CD4-positive, alpha-beta memory T cell (primary cell): ENCODE results near the gene ZAR1L. TPM values are rescaled to one million over a fixed set of nuclear protein-coding genes. Genes with fewer than 3 reads are reported as not detected.

ENCODE experiments used
- CTCF ChIA-PET: fragments of 350-600 bp; sonication (Branson Sonifier 250); formaldehyde crosslinking; loops from one replicate; lab custom pipeline; 2021; ENCODE audit warnings: inconsistent platforms; ENCODE audit not compliant: partially characterized antibody; lab: Charles Lee
- POLR2A ChIA-PET: fragments of 350-600 bp; sonication (Branson Sonifier 250); formaldehyde crosslinking; loops from one replicate; lab custom pipeline; 2021; ENCODE audit not compliant: partially characterized antibody; lab: Charles Lee
- DNase-seq, 5 donors: peaks; one replicate each; pipeline versions ENCODE4 v3.0.0 to v3.0.0-alpha.2; 2020 to 2022; ENCODE audit warnings: mixed read lengths in 1 of 5
- H3K27ac ChIP-seq: one replicate; pipeline ENCODE4 v1.7.0; 2013; ENCODE audit warnings: low read depth, low read length
- H3K27me3 ChIP-seq: 2 replicates; pipeline ENCODE4 v1.7.0; 2013; ENCODE audit warnings: mild to moderate bottlenecking, low read length, moderate library complexity; ENCODE audit not compliant: insufficient read depth
- H3K36me3 ChIP-seq: 2 replicates; pipeline ENCODE4 v1.7.0; 2013; ENCODE audit warnings: mild to moderate bottlenecking, low read length, moderate library complexity; ENCODE audit not compliant: insufficient read depth
- H3K4me1 ChIP-seq: 2 replicates; pipeline ENCODE4 v1.7.0; 2013; ENCODE audit warnings: mild to moderate bottlenecking, low read length, moderate library complexity; ENCODE audit not compliant: insufficient read depth
- H3K4me3 ChIP-seq, 2 donors: one replicate each; pipeline ENCODE4 v1.7.0; 2013; ENCODE audit warnings: low read length in 2 of 2, mild to moderate bottlenecking in 1 of 2
- H3K9me3 ChIP-seq, 2 donors: one replicate each; pipeline ENCODE4 v1.7.0; 2013; ENCODE audit warnings: low read length in 2 of 2, control low read depth in 1 of 2; ENCODE audit not compliant: control insufficient read depth in 1 of 2
- H3K27ac Mint-ChIP-seq, 7 donors: one replicate each; pipeline ENCODE4 v1.8.0; 2020 to 2021; ENCODE audit warnings: mixed read lengths in 7 of 7, mild to moderate bottlenecking in 6 of 7, inconsistent platforms in 3 of 7, moderate library complexity in 3 of 7
- H3K27me3 Mint-ChIP-seq, 2 donors: one replicate each; pipeline ENCODE4 v1.8.0; 2020 to 2021; ENCODE audit warnings: mixed read lengths in 2 of 2
- H3K36me3 Mint-ChIP-seq, 2 donors: one replicate each; pipeline ENCODE4 v1.8.0; 2020 to 2021; ENCODE audit warnings: mixed read lengths in 2 of 2, inconsistent platforms in 1 of 2, mild to moderate bottlenecking in 1 of 2
- H3K4me1 Mint-ChIP-seq, 4 donors: one replicate each; pipeline ENCODE4 v1.8.0; 2020 to 2021; ENCODE audit warnings: mixed read lengths in 4 of 4, mild to moderate bottlenecking in 1 of 4
- H3K4me3 Mint-ChIP-seq, 8 donors: one replicate each; pipeline ENCODE4 v1.8.0; 2020 to 2021; ENCODE audit warnings: mixed read lengths in 8 of 8, mild to moderate bottlenecking in 7 of 8, moderate library complexity in 6 of 8, inconsistent platforms in 3 of 8
- H3K9me3 Mint-ChIP-seq, 8 donors: one replicate each; pipeline ENCODE4 v1.8.0; 2020 to 2021; ENCODE audit warnings: mixed read lengths in 8 of 8, mild to moderate bottlenecking in 5 of 8, inconsistent platforms in 3 of 8, moderate library complexity in 1 of 8
- intact Hi-C: fragments of 100-400 bp; cut with micrococcal nuclease; formaldehyde crosslinking; loops from one replicate; pipeline ENCODE4 v1.15.1; 2023
- polyA plus RNA-seq, 2 donors: library from polyadenylated mRNA; unstranded; fragments of 300-500 nt; fragmentation: Illumina TruSeq; gene quantifications; one replicate each; pipeline ENCODE4 v1.2.3, GENCODE V29; 2021
- total RNA-seq, 2 experiments: library from RNA; stranded (reverse); gene quantifications; one replicate each; pipeline ENCODE4 v1.2.3, GENCODE V29; 2021

ZAR1L gene
- total and polyA plus RNA-seq, 4 experiments from 2014 or later: not detected

GRCh38 chr13:32300920-32301319, 14.2 kb downstream of the ZAR1L start:
- Mint-ChIP-seq H3K4me3 (no peak overlapping the region), H3K27ac (no peak overlapping the region), H3K4me1 (peaks cover 0 to 2% (median under 1%) of the 10 kb centered on the region in 4 donors), H3K36me3 (peaks cover 0 to 3% of the 10 kb centered on the region in 2 donors), H3K9me3 (no peaks in the 10 kb centered on the region), H3K27me3 (peaks cover 9% of the 10 kb centered on the region in 2 donors)
- no peaks in the 10 kb centered on the region for H3K36me3 ChIP-seq
- no peak for DNase-seq
- ChIA-PET POLR2A (interaction anchor here (1.9 kb wide), 1 partner anchor 14 kb away, joined by 6 read pairs; the partner anchor contains the start of genes BRCA2 and ZAR1L), CTCF (interaction anchor here (1.2 to 1.4 kb wide), 2 partner anchors 8 to 33 kb away, joined by 3 read pairs; no protein-coding TSS in a partner anchor)
- no peak overlapping the region for H3K4me3 ChIP-seq
- H3K27me3 ChIP-seq: peaks cover 5% of the 10 kb centered on the region
- intact Hi-C loops: no loop called here
- H3K27ac ChIP-seq: no peak overlapping the region
- no peaks in the 10 kb centered on the region for H3K4me1 ChIP-seq
- H3K9me3 ChIP-seq: no peaks in the 10 kb centered on the region

- H3K4me3 ChIP-seq: no peak overlapping the region
These were observed 14.8 kb downstream of the ZAR1L start for GRCh38 chr13:32300406-32300805.

GRCh38 chr13:32299893-32300292, 15.3 kb downstream of the ZAR1L start:
- intact Hi-C loops: no loop called here
- no peak overlapping the region for H3K4me3 ChIP-seq
- H3K27me3 ChIP-seq: peaks cover 5% of the 10 kb centered on the region
- no peaks in the 10 kb centered on the region for H3K9me3 ChIP-seq
- no peak overlapping the region for H3K27ac Mint-ChIP-seq
- H3K9me3 Mint-ChIP-seq: no peaks in the 10 kb centered on the region
- DNase-seq: no peak
- H3K27ac ChIP-seq: no peak overlapping the region
- H3K4me3 Mint-ChIP-seq: no peak overlapping the region
- CTCF ChIA-PET: interaction anchor here (1.4 kb wide), 1 partner anchor 9 kb away, joined by 3 read pairs; no protein-coding TSS in a partner anchor
- no peaks in the 10 kb centered on the region for H3K36me3 ChIP-seq
- peaks cover 9% of the 10 kb centered on the region in 2 donors for H3K27me3 Mint-ChIP-seq
- H3K36me3 Mint-ChIP-seq: peaks cover 0 to 6% of the 10 kb centered on the region in 2 donors
- peaks cover 0 to 2% (median under 1%) of the 10 kb centered on the region in 4 donors for H3K4me1 Mint-ChIP-seq
- POLR2A ChIA-PET: interaction anchor here (1.9 kb wide), 1 partner anchor 15 kb away, joined by 6 read pairs; the partner anchor contains the start of genes BRCA2 and ZAR1L
- no peaks in the 10 kb centered on the region for H3K4me1 ChIP-seq

More at GRCh38 chr13:32300406-32300805, 14.8 kb downstream of the ZAR1L start:
- CTCF ChIA-PET: interaction anchor here (1.2 to 1.4 kb wide), 2 partner anchors 8 to 32 kb away, joined by 3 read pairs; no protein-coding TSS in a partner anchor
- peaks cover 0 to 6% of the 10 kb centered on the region in 2 donors for H3K36me3 Mint-ChIP-seq
- no peak overlapping the region for H3K4me3 Mint-ChIP-seq
- no peaks in the 10 kb centered on the region for H3K9me3 ChIP-seq
- H3K4me1 ChIP-seq: no peaks in the 10 kb centered on the region
- H3K27ac ChIP-seq: no peak overlapping the region
- no peaks in the 10 kb centered on the region for H3K9me3 Mint-ChIP-seq
- POLR2A ChIA-PET: interaction anchor here (1.9 kb wide), 1 partner anchor 15 kb away, joined by 6 read pairs; the partner anchor contains the start of genes BRCA2 and ZAR1L
- no peak for DNase-seq
- H3K27ac Mint-ChIP-seq: no peak overlapping the region
- peaks cover 0 to 2% (median under 1%) of the 10 kb centered on the region in 4 donors for H3K4me1 Mint-ChIP-seq
- H3K27me3 ChIP-seq: peaks cover 5% of the 10 kb centered on the region
- intact Hi-C loops: no loop called here
- peaks cover 9% of the 10 kb centered on the region in 2 donors for H3K27me3 Mint-ChIP-seq
- no peaks in the 10 kb centered on the region for H3K36me3 ChIP-seq

GRCh38 chr13:32298695-32299094, 16.5 kb downstream of the ZAR1L start:
- Histone ChIP-seq H3K27ac (no peak overlapping the region), H3K36me3 (no peaks in the 10 kb centered on the region), H3K27me3 (peaks cover 5% of the 10 kb centered on the region), H3K4me1 (no peaks in the 10 kb centered on the region), H3K9me3 (no peaks in the 10 kb centered on the region), H3K4me3 (no peak overlapping the region)
- Mint-ChIP-seq H3K36me3 (peaks cover 3 to 8% of the 10 kb centered on the region in 2 donors), H3K4me1 (peaks cover 0 to 4% (median under 1%) of the 10 kb centered on the region in 4 donors), H3K9me3 (no peaks in the 10 kb centered on the region), H3K4me3 (no peak overlapping the region), H3K27ac (no peak overlapping the region), H3K27me3 (peaks cover 8 to 9% of the 10 kb centered on the region in 2 donors)
- ChIA-PET CTCF (no interaction called here), POLR2A (no interaction called here)
- DNase-seq: no peak
- intact Hi-C loops: no loop called here

GRCh38 chr13:32297206-32297605, 18.0 kb downstream of the ZAR1L start:
- peaks cover 3 to 8% of the 10 kb centered on the region in 2 donors for H3K36me3 Mint-ChIP-seq
- no peak overlapping the region for H3K4me3 Mint-ChIP-seq
- Histone ChIP-seq H3K27ac (no peak overlapping the region), H3K4me1 (no peaks in the 10 kb centered on the region), H3K9me3 (no peaks in the 10 kb centered on the region), H3K4me3 (no peak overlapping the region), H3K36me3 (no peaks in the 10 kb centered on the region), H3K27me3 (peaks cover 5% of the 10 kb centered on the region)
- H3K27ac Mint-ChIP-seq: no peak overlapping the region
- peaks cover 8 to 9% of the 10 kb centered on the region in 2 donors for H3K27me3 Mint-ChIP-seq
- no peaks in the 10 kb centered on the region for H3K9me3 Mint-ChIP-seq
- intact Hi-C loops: no loop called here
- ChIA-PET CTCF (interaction anchor here (0.8 to 1.4 kb wide), 2 partner anchors 14 kb away, joined by 3 to 4 read pairs; no protein-coding TSS in a partner anchor), POLR2A (no interaction called here)
- DNase-seq: no peak
- peaks cover 0 to 4% (median under 1%) of the 10 kb centered on the region in 4 donors for H3K4me1 Mint-ChIP-seq

- H3K36me3 ChIP-seq: no peaks in the 10 kb centered on the region
- Mint-ChIP-seq H3K27me3 (no peaks in the 10 kb centered on the region), H3K27ac (no peak overlapping the region), H3K4me3 (no peak overlapping the region), H3K36me3 (peaks cover 8 to 26% of the 10 kb centered on the region in 2 donors), H3K4me1 (no peaks in the 10 kb centered on the region), H3K9me3 (no peaks in the 10 kb centered on the region)
- no peaks in the 10 kb centered on the region for H3K9me3 ChIP-seq
- no peak overlapping the region for H3K4me3 ChIP-seq
- H3K4me1 ChIP-seq: no peaks in the 10 kb centered on the region
- H3K27me3 ChIP-seq: no peaks in the 10 kb centered on the region
- intact Hi-C loops: no loop called here
- ChIA-PET CTCF (no interaction called here), POLR2A (no interaction called here)
- DNase-seq: no peak
- H3K27ac ChIP-seq: no peak overlapping the region
These were observed 29.6 kb downstream of the ZAR1L start for GRCh38 chr13:32285633-32285965.

GRCh38 chr13:32284927-32285632, 30.1 kb downstream of the ZAR1L start:
- H3K27me3 ChIP-seq: no peaks in the 10 kb centered on the region
- H3K36me3 ChIP-seq: no peaks in the 10 kb centered on the region
- H3K4me3 Mint-ChIP-seq: no peak overlapping the region
- POLR2A ChIA-PET: no interaction called here
- no peak overlapping the region for H3K4me3 ChIP-seq
- peaks cover 3 to 21% of the 10 kb centered on the region in 2 donors for H3K36me3 Mint-ChIP-seq
- CTCF ChIA-PET: interaction anchor here (1.1 kb wide), 1 partner anchor 9 kb away, joined by 3 read pairs; no protein-coding TSS in a partner anchor
- H3K4me1 ChIP-seq: no peaks in the 10 kb centered on the region
- no peak for DNase-seq
- H3K9me3 ChIP-seq: no peaks in the 10 kb centered on the region
- H3K27ac ChIP-seq: no peak overlapping the region
- intact Hi-C loops: no loop called here
- H3K9me3 Mint-ChIP-seq: no peaks in the 10 kb centered on the region
- H3K4me1 Mint-ChIP-seq: no peaks in the 10 kb centered on the region
- H3K27me3 Mint-ChIP-seq: no peaks in the 10 kb centered on the region
- no peak overlapping the region for H3K27ac Mint-ChIP-seq
